CD4-positive, alpha-beta T cell treated with Interleukin-10 for 1 hour (primary cell): ENCODE data around the gene BPNT1.

Experiments
- DNase-seq: peaks from one replicate; pipeline ENCODE4 v3.0.0-alpha.2; 2020

BPNT1 gene

DNA sequence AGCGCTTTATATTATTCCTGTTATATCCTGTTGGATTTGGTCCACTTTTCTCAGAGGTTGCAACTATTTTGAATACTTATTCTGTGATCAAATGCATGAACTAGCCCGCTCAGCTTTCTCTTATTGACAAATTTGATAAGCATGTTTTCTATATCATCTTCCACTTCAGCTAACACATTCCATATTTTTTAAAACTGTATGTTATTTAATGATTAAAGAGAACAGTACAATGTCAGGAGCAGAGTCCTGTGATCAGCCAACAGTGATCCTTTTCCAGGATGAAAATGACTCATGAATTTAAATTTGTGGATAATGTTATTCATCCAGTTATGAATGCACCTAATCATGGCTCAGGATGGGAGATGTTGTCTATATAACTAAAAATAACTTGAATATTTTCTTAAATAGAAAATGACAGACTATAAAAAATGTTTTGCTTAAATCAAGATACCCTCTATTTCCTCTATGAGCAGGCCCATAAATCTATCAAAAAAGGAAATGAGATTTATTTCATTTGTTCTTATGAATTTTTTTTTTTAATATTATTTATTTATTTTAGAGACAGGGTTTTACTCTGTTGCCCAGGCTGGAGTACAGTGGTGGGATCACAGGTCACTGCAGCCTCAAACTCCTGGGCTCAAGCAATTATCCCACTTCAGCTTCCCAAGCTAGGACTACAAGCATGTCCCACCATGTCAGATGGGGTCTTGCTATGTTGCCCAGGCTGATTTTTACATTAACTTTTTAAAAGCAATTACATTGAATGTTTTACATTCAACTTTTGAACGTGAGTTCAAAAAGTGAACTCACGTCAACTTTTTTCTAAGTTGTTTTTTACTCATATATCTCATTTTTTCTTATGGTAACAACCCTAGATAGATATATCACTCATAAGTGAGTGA, 12.5 kb downstream of the BPNT1 start:
- DNase-seq: no peak

- no peak for DNase-seq
Measured at GRCh38 chr1:220067269-220068204, 22.1 kb downstream of the BPNT1 start.

DNA sequence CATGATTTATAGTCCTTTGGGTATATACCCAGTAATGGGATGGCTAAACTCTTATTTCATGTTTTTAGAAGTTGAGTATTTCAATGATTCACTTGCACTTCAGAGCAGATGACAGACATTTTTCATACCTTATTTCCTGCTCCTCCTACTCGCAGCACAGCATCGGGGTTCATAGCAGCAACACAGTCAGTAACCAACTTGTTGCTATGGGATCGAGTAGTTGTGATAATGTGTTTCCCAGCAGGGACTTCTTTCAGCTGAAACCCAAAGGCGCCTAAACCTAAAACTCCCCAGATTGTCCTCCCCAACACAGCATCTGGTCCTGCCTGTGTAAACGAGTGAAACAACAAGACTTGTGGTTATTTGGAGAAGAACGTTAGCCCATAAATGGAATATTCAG, 27.0 kb downstream of the BPNT1 start:
- DNase-seq: no peak

DNA sequence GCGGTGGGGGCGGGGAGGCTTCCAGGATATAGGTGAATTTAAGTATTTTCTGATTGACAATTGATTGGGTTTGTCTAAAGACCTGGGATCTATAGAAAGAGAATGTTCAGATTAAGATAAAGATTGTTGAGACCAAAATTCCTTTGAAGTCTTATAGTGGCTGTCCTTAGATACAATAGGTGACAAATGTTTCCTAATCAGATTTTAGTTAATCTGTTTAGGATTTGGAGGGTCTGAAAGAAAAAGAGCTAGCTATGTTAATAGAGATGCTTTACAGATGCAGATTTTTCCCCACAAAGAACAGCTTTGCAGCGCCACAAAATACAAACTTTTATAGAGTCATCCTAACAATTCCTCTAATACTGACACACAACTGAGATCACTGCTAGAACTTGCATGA, 28.7 kb downstream of the BPNT1 start:
- DNase-seq: no peak

GRCh38 chr1:220056374-220056773, 33.2 kb downstream of the BPNT1 start:
- peak; percentile 30 for DNase-seq

DNA sequence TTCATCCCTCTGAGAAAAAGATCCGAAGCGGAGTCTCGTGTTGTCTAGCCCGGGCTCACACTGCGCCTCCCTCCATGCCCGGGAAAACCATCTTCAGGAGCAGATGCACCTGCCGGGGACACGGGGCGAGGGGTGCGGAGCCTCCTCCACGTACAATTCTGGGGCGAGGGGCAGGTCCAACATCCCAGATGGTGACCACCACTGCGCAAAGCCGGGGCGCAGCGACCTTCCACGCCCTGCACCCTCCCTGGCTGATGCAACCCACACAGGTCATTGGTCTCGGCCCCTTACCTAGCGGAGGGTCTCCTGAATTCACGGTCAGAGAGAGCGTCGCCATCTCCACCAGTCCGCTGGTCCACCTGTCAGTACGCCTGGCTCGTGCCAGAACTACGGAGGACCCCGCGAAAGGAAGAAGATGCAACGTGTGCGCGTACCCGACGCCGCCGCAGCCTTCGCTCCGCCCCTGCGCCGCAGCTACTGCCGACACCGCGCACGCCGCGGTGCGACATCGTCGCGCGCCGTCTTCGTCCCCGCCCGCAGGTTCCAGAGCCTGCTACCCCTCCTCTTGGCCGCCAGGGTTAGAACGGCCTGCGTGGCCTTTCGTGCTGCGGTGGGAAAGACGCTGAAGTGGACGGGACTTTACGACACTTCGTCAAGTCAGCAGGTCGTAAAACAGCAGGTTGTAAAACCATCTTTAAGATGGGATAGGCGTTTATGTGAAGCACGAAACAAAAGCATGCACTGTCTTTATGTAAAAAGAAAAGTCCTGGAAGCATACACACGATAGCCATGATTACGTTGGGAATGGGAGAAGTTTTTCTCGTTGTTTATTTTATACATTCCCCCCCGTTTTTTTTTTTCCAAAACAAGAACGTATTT, 43.3 kb downstream of the BPNT1 start, which contains the start of gene EPRS1:
Gene EPRS1 (minus strand): TSS at position 454 of the 879 bp plus-strand sequence. CDS start 117 bp downstream, at position 337.
- DNase-seq: peak; percentile 96

GRCh38 chr1:220045356-220046051, 44.1 kb downstream of the BPNT1 start:
- DNase-seq: peak; percentile 28

- DNase-seq: no peak
Measured at GRCh38 chr1:220044678-220045355, 44.8 kb downstream of the BPNT1 start.

DNA sequence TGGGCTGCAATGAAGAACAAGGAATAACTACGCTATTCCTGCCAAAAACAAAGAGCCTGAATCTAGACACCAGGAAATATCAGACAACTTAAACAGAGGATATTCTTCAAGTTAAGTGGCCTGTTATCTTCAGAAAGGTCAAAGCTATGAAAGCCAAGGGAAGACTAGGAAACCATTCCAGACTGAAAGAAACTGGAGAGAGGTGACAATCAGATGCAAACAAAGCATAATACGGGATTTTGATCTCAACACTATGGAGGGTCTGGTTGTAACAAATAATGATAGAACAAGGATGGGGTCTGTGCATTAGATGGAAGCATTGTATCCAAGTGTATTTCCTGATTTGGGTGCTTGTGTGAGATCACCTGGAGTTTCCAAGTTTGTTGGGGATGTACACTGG, 45.9 kb downstream of the BPNT1 start:
- no peak for DNase-seq

DNA sequence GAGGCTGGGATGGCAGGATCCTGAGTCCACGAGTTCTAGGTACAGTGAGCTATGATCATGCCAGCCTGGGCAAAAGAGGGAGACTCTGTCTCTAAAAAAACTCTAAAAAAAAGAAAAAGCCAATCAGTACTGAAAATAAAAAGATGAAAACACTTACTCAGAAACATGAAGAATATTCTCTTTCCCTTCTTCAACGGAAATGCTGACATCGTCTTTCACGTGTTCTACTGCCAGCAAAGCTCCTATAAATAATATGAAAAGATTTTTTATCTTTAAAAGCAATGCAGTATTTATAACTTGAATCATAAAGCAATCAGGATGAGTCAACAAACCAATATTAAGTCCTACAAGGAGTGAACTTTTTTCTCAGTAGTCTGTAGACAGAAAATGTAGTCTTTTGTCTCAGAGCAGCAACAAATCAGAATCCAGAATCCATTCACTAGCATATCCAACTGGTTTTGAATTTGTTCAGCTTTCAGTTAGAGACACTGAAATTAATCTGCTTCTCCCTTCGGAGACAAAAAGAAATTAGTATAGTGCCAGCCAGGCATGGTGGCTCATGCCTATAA, 49.5 kb downstream of the BPNT1 start:
- no peak for DNase-seq

DNA sequence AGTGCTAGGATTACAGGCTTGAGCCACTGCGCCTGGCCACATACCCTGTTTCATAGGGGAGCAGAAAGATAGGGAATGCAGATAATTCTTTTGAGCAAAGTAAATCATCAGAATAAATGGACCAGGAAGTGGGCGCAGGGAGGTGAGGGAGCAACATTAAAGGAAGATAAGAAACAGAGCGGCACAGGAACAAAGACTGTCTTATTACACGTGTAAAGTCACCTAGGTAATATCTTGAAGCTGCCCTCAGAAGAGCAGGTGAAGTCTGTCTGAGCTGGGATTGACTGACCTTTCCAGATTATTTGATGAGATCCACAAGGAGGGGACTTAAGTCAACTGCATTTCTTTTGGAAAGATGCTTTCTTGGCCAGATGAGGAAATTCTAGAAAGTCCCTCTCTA, 50.9 kb downstream of the BPNT1 start:
- DNase-seq: no peak

DNA sequence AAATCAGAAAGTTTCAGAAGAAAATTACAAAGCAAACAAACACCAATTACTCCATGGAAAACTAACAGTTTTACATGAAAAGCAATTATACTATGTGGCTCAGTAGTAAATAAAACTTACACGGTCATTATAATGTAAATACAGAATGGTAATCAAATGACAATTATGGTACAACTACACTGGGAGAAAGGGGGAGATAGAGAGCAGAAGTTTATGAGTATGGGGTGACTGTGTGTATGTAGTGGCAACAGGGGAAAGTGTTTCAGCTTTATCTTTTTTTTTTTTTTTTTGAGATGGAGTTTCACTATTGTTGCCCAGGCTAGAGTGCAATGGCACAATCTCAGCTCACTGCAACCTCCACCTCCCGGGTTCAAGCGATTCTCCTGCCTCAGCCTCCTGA, 51.8 kb downstream of the BPNT1 start:
- DNase-seq: peak; percentile 7

DNA sequence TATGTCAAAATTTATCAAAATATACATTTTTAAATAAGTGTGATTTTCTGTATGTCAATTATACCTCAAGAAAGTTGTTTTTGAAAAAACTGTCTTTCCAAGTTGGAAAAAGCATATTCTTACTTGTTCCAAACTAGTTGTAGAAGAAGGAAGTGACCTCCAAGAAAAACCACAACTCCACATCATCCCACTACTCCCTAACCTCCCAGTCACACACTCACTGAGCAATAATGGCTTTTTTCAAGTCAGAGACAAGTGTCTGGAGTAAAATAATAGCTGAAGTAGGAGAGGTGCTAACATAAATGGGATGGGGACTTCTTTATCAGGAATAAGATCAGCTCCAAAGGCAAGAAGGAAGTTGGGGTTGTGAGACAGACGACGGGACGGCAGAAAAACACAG, 56.7 kb downstream of the BPNT1 start:
- DNase-seq: no peak

- no peak for DNase-seq
Measured at GRCh38 chr1:220031287-220031686, 58.3 kb downstream of the BPNT1 start.

DNA sequence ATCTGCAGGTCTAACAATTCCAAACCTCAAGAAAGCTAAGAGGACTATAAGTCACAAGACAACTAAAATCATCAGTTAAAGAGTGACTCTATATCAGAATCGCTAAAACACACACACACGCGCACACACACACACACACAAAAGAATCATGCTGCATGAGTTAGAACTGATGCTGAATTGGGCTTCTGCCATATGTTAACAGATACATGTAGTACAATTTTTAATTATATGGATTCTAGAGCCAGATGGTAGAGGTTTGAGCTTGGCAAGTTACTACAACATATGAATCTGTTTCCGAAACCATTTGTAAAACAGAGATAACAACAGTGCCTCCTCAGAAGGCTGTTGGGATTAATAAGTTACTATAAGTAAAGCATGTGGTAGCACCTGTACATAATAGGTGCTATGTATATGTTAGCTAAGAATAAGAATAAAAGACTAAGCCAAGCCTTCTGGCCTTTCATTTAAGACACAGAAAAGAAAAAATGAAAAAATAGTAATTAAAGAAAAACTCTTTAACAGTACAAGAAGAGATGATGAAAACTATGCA, 61.2 kb downstream of the BPNT1 start:
- DNase-seq: no peak

GRCh38 chr1:220019071-220019470, 70.5 kb downstream of the BPNT1 start:
- DNase-seq: no peak

- no peak for DNase-seq
Measured at GRCh38 chr1:220013497-220013896, 76.1 kb downstream of the BPNT1 start.

DNA sequence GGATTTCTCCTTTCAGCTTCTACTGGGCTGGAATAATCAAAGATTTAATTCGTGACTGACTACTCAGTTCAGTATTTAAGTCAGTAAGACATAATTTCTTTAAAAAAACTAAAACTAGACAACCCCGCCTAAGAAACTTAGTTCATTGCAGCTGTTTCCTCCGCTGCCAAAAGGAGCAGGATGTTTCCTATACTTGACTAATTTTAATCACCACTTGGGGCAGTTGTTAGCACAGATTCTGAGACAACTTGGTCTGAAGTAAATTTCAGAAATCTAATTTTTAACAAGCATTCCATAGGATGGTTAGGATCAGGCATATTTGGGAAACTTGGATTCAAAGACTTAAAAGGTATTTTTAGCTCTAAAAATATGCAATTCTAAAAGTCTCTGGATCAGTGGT, 77.3 kb downstream of the BPNT1 start:
- no peak for DNase-seq

GRCh38 chr1:220011620-220012019, 78.0 kb downstream of the BPNT1 start:
- DNase-seq: no peak
